NCI-H524 treated with DMSO at 0.1 percent for 48 hours (cell line): Measurements from ENCODE around the gene FOCAD.
"Not testable (repeated sequence)": the region's sequence is repeated elsewhere in the genome, so short reads cannot be mapped to it uniquely, and the experiment has no call there.

Experiments used
- DNase-seq: peaks from one replicate; lab custom pipeline; 2025; lab: John Stamatoyannopoulos, UW

Gene FOCAD

GRCh38 chr9:20973246-20973947 is 289.3 kb downstream of the FOCAD start:
- not testable (repeated sequence) for DNase-seq

DNA sequence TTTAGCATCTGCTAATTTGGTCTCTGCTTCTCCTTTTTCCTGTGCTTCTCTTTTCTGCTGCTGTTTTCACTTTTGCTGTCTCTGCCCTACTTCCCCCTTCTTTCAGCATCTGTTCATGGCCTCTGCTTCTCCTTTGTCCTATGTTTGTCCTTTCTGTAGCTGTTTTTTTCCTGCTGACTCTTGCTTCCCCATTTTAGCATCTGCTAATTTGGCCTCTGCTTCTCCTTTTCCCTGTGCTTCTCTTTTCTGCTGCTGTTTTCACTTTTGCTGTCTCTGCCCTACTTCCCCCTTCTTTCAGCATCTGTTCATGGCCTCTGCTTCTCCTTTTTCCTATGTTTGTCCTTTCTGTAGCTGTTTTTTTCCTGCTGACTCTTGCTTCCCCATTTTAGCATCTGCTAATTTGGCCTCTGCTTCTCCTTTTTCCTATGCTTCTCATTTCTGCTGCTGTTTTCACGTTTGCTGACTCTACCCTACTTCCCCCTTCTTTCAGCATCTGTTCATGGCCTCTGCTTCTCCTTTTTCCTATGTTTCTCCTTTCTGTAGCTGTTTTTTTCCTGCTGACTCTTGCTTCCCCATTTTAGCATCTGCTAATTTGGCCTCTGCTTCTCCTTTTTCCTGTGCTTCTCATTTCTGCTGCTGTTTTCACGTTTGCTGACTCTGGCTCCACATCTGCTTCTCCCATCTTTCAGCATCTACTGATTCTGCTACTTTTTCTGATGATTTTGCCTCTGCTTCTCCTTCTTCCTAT is 290.3 kb downstream of the FOCAD start:
- not testable (repeated sequence) for DNase-seq

GRCh38 chr9:20978249-20978648 is 294.2 kb downstream of the FOCAD start:
- no peak for DNase-seq

- DNase-seq: no peak
Observed at GRCh38 chr9:20980832-20981455, 296.9 kb downstream of the FOCAD start.

DNA sequence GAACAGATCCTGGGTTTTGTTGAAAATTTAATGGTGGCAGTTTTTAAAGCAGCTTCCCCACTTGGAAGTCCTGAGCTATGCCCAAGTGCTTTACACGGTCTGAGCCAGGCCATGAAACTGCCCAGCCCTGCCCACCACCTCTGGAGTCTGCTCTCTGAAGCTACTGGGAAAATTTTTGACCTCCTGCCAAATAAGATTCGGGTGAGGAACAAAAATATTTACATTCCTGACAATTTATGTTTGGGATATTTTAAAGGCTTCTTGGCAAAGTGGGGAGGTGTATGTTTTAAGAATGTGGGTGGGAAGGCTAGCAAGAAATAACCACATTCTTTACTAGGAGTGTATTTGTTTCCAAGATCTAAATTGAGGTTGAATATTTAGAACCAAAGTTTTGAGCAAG is 297.4 kb downstream of the FOCAD start:
- no peak for DNase-seq

DNA sequence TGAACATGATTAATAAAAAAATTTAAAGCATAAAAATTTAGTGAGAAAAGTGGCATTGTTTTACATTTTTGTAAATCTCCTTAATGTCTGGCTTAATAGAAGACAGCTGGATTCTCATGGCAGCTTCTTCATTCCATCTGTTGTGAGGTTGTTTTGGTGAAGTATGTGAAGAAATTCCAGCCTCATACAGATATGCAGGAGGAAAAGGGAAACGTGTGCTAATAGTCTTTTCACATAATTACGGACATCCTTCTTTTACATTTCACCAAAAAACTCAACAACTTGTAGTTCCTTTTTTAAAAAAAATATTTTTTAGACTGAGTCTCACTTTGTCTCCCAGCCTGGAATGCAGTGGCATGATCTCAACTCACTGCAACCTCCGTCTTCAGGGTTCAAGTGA is 300.4 kb downstream of the FOCAD start:
- no peak for DNase-seq

- DNase-seq: no peak
Observed at GRCh38 chr9:20985851-20986600, 302.0 kb downstream of the FOCAD start.

GRCh38 chr9:20987521-20987920 is 303.5 kb downstream of the FOCAD start:
- no peak for DNase-seq

GRCh38 chr9:20988061-20988460 is 304.0 kb downstream of the FOCAD start:
- DNase-seq: no peak

DNA sequence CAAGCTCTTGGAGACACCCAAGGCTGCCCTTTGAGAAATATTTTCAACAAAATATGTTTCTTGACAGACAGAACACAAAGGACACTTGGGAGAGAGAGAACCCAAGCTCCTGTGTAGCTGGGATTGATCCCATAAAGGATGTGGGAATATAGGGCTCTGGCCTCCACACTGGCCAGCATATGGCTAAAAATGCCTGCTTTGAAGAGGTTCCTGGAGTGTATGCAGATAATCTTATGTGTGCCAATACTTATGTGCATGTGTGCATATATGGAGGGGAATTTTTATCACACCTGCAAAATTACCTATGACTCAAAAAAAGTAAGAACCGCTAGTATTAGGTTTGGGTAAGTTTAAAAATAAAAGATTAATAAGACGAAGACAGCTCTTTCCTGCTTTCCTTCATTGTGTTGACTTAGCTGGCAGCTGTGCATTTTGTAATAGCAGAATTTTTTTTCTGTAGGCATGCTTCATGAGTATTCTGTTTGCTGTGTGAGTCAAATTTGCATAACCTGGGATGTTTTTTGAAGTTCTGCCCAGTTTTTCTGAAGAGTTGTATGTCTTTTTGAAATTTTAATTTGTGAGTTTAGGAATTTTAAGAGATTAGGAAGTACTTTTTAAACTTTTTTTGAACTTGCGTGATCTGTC is 304.7 kb downstream of the FOCAD start:
- DNase-seq: no peak

- DNase-seq: no peak
Observed at GRCh38 chr9:20989923-20990341, 305.9 kb downstream of the FOCAD start.

DNA sequence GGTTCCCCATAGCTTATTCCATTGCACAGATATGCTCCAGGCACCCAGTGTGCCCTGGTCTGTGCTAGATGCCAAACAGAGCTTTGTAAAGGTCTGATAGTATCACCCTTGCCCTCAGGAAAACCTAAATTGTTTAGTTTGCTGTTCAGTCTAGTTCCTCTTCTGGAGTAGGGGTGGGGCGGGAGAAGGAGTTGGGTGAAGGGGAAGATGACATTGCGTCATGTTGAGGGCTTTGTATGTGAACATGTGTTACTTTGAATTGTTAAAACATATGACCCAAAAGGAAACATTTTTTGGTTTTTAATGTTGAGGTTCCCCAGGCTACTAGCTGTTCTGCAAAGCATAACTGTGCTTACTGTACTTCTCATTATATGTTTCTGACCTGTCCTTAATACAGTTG is 306.8 kb downstream of the FOCAD start:
- DNase-seq: no peak

DNA sequence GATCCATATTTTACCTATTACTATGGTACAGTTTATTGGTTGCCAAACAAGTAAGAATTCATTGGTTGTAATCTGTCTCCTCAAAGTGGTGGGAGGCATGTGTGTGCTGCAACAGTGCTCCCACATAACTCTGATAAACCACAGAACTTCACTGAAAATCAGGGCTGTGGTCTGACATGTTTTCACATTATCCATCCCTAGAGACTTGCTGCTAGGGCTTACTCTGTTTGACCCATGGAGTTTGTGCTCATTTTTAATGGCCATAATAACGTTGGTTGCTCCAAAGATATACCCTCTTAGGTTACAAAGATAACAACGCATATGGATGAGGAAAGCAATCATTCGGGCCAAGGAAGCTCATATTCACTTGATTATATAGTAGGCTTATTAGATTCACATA is 310.4 kb downstream of the FOCAD start:
- DNase-seq: no peak

DNA sequence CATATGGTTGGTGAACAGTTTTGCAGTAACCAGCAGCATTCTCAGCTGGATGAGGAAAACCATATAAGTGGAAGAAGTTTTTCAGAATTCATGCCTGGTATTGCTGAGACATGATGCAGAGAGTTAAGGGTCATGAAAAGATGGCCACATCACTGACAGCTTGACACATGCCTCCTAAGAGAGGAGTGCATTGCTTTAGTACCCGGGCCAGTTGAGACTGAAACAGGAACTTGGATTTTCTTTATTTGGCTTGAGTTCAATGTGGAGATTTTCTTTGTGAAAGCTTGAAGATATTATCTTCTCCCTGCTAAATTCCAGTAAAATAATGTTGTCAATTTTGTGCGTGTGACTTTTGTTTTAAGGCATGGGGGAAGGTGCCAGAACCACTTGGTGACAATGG is 311.6 kb downstream of the FOCAD start:
- no peak for DNase-seq

- DNase-seq: no peak
Observed at GRCh38 chr9:20996809-20997208, 312.8 kb downstream of the FOCAD start.

- no peak for DNase-seq
Observed at GRCh38 chr9:20997503-20998076, 313.5 kb downstream of the FOCAD start.

DNA sequence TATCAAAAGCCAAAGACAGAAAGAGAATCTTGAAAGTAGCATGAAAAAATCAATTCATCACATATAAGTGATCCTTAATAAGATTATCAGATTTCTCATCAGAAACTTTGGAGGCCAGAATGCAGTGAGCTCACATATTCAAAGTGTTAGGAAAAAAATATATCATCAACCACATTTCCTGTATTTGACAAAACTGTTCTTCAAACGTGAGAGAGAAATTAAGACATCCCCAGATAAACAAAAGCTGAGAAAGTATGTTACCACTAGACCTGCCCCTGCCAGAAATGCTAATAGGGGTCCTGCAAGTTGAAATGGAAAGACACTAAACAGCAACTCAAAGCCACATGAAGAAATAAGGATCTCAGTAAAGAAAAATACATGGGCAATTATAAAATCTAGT is 317.5 kb downstream of the FOCAD start:
- no peak for DNase-seq

DNA sequence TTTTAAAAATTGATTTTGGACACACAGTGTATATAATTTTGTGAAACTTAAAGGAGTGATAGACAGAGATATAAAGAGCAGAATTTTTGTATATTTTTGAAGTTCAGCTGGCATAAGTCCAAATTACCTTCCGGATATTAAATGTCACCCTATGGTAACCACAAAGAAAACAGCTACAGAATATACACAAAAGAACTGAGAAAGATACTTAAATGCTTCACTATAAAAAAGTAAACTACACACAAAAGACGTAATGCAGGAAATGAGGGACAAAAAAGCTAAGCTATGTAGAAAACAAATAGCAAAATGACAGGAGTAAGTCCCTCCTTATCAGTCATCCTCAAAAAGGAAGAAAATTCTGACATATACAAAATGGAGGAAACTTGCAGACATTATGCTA is 318.0 kb downstream of the FOCAD start:
- DNase-seq: no peak

DNA sequence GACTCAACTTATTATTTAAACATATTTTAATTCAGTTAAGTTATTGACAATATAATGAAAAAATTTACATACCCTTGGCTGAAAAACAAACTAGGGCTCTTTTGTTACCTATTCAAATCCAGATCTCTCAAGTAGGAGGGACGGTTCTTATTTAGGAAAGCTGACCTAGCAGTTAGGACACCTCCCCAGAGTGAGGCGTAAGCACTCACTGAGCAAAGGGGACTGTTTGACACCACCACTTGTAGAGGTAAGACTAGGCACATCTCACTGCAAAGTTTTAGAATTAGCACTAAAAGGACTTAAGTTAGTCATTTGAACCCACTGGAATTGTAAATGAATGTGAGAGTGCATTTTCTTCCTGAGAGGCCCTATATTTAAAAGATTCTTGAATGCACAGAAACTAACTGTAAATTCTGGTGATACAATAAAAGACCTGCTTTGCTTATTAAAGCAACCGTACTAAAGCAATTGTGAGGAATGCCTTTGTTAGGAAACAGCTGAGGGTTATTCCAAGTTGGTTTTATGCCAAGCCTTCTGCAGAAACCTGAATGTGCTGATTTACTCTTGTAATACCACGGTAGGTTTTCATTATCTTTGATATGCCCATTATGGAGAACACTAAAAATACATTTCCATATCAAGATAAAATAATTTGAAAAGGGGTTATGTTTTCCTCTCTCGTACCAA is 331.2 kb downstream of the FOCAD start:
- no peak for DNase-seq

- no peak for DNase-seq
Observed at GRCh38 chr9:21015995-21016394, 331.9 kb downstream of the FOCAD start.
